ENCODE results near the gene RYR3.
"Not testable (repeated sequence)": the region's sequence is repeated elsewhere in the genome, so short reads cannot be mapped to it uniquely, and the experiment has no call there.

DNA sequence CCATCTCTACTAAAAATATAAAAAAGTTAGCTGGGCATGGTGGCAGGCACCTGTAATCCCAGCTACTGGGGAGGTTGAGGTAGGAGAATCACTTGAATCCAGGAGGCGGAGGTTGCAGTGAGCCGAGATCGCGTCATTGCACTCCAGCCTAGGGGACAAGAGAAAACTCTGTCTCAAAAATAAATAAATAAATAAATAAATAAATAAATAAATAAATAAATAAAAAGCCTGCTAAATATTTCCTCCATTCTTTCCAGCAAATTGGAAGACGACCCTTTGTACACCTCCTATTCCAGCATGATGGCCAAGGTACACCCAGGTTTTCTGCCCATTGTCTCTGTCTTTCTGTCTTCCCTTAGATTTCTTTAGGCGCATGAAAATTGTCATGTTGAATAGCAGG, 508.7 kb downstream of the RYR3 start:
- TF ChIP-seq, protein P1, sequence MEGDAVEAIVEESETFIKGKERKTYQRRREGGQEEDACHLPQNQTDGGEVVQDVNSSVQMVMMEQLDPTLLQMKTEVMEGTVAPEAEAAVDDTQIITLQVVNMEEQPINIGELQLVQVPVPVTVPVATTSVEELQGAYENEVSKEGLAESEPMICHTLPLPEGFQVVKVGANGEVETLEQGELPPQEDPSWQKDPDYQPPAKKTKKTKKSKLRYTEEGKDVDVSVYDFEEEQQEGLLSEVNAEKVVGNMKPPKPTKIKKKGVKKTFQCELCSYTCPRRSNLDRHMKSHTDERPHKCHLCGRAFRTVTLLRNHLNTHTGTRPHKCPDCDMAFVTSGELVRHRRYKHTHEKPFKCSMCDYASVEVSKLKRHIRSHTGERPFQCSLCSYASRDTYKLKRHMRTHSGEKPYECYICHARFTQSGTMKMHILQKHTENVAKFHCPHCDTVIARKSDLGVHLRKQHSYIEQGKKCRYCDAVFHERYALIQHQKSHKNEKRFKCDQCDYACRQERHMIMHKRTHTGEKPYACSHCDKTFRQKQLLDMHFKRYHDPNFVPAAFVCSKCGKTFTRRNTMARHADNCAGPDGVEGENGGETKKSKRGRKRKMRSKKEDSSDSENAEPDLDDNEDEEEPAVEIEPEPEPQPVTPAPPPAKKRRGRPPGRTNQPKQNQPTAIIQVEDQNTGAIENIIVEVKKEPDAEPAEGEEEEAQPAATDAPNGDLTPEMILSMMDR (IDR thresholded peaks at IDR 0.05; ENCODE audit: low read depth, low read length), result not testable (repeated sequence)
- not testable (repeated sequence) for TF ChIP-seq EZH2phosphoT487 (IDR thresholded peaks at IDR 0.05; ENCODE audit: low read depth)

All from OCI-LY3 (cell line).